ENCODE data around the gene DBNDD2.

- TF ChIP-seq CTCF (IDR thresholded peaks at IDR 0.05) (no peak), EZH2 (IDR thresholded peaks at IDR 0.05) (no peak), EZH2phosphoT487 (IDR thresholded peaks at IDR 0.05) (no peak)
These were observed 41.4 kb downstream of the DBNDD2 start for GRCh38 chr20:45449528-45449927.

All from neural progenitor cell (in vitro differentiated cells).